HAP-1 (cell line): Measurements from ENCODE around the gene SOD3.
A peak's percentile ranks its signal among the peaks of the same experiment; 100 is the strongest.

Source experiments
- DNase-seq, 2 experiments: peaks; one replicate each; pipeline ENCODE4 v3.0.0-alpha.2; 2016 to 2020; ENCODE audit warnings: low spot score in 2 of 2
- H3K27me3 ChIP-seq: fragments of 250-450 bp; sonication (Bioruptor Pico); 2 replicates; pipeline ENCODE4 v1.5.1; 2020; ENCODE audit warnings: low read depth, mild to moderate bottlenecking, moderate library complexity
- H3K36me3 ChIP-seq: fragments of 250-450 bp; sonication (Bioruptor Pico); replicated peaks from 2 replicates; pipeline ENCODE4 v1.5.1; 2020; ENCODE audit warnings: mild to moderate bottlenecking
- H3K4me1 ChIP-seq: fragments of 250-450 bp; sonication (Bioruptor Pico); 2 replicates; pipeline ENCODE4 v1.5.1; 2020; ENCODE audit warnings: mild to moderate bottlenecking
- H3K4me3 ChIP-seq: fragments of 250-450 bp; sonication (Bioruptor Pico); 2 replicates; pipeline ENCODE4 v1.5.1; 2020; ENCODE audit warnings: mild to moderate bottlenecking, moderate library complexity
- H3K9me3 ChIP-seq: fragments of 250-450 bp; sonication (Bioruptor Pico); 2 replicates; pipeline ENCODE4 v1.5.1; 2020; ENCODE audit warnings: mild to moderate bottlenecking, moderate library complexity
- in situ Hi-C: fragments of 300-500 bp; cut with MboI; formaldehyde crosslinking; loops from 3 replicates; pipeline ENCODE4 v1.14.3; 2020; ENCODE audit warnings: low sequenced_read_pairs, inconsistent platforms, mixed read lengths

SOD3 gene

GRCh38 chr4:24820541-24820940 is 25.2 kb downstream of the SOD3 start:
- no peaks in the 10 kb centered on the region for H3K36me3 ChIP-seq
- H3K4me1 ChIP-seq, result no peaks in the 10 kb centered on the region
- H3K9me3 ChIP-seq, result no peaks in the 10 kb centered on the region
- no peak overlapping the region for H3K4me3 ChIP-seq
- H3K27me3 ChIP-seq, result no peaks in the 10 kb centered on the region
- in situ Hi-C loops, result no loop called here
- DNase-seq, result no peak

- Histone ChIP-seq H3K9me3 (no peaks in the 10 kb centered on the region), H3K27me3 (no peaks in the 10 kb centered on the region), H3K36me3 (no peaks in the 10 kb centered on the region), H3K4me1 (no peaks in the 10 kb centered on the region), H3K4me3 (no peak overlapping the region)
- DNase-seq, result no peak
- in situ Hi-C loops, result no loop called here
Observed at GRCh38 chr4:24824720-24825119, 29.3 kb downstream of the SOD3 start.

GRCh38 chr4:24831637-24832036 is 36.3 kb downstream of the SOD3 start:
- in situ Hi-C loops, result no loop called here

GRCh38 chr4:24835696-24836095 is 40.3 kb downstream of the SOD3 start:
- Histone ChIP-seq H3K4me3 (no peak overlapping the region), H3K4me1 (no peaks in the 10 kb centered on the region), H3K9me3 (no peaks in the 10 kb centered on the region), H3K27me3 (no peaks in the 10 kb centered on the region), H3K36me3 (no peaks in the 10 kb centered on the region)
- in situ Hi-C loops, result no loop called here
- DNase-seq, result no peak

More at GRCh38 chr4:24831637-24832036, 36.3 kb downstream of the SOD3 start:
- DNase-seq, result no peak
- Histone ChIP-seq H3K4me1 (no peaks in the 10 kb centered on the region), H3K4me3 (no peak overlapping the region), H3K27me3 (no peaks in the 10 kb centered on the region), H3K36me3 (no peaks in the 10 kb centered on the region), H3K9me3 (no peaks in the 10 kb centered on the region)

GRCh38 chr4:24836661-24837242 is 41.4 kb downstream of the SOD3 start:
- Histone ChIP-seq H3K4me3 (no peak overlapping the region), H3K9me3 (no peaks in the 10 kb centered on the region), H3K36me3 (no peaks in the 10 kb centered on the region), H3K27me3 (no peaks in the 10 kb centered on the region), H3K4me1 (no peaks in the 10 kb centered on the region)
- DNase-seq, result no peak
- in situ Hi-C loops, result no loop called here

GRCh38 chr4:24837336-24837735 is 42.0 kb downstream of the SOD3 start:
- in situ Hi-C loops, result no loop called here
- Histone ChIP-seq H3K9me3 (no peaks in the 10 kb centered on the region), H3K4me1 (no peaks in the 10 kb centered on the region), H3K4me3 (no peak overlapping the region), H3K36me3 (no peaks in the 10 kb centered on the region), H3K27me3 (no peaks in the 10 kb centered on the region)
- DNase-seq, result no peak

- in situ Hi-C loops, result no loop called here
- H3K9me3 ChIP-seq, result no peaks in the 10 kb centered on the region
- H3K27me3 ChIP-seq, result no peaks in the 10 kb centered on the region
- H3K4me3 ChIP-seq, result no peak overlapping the region
- no peaks in the 10 kb centered on the region for H3K4me1 ChIP-seq
- no peak for DNase-seq
- no peaks in the 10 kb centered on the region for H3K36me3 ChIP-seq
Observed at GRCh38 chr4:24837781-24838180, 42.4 kb downstream of the SOD3 start.

- DNase-seq, result no peak
- H3K36me3 ChIP-seq, result no peaks in the 10 kb centered on the region
- H3K27me3 ChIP-seq, result no peaks in the 10 kb centered on the region
- H3K4me3 ChIP-seq, result no peak overlapping the region
- no peaks in the 10 kb centered on the region for H3K9me3 ChIP-seq
- H3K4me1 ChIP-seq, result no peaks in the 10 kb centered on the region
- in situ Hi-C loops, result no loop called here
Observed at GRCh38 chr4:24840362-24840761, 45.0 kb downstream of the SOD3 start.

- H3K4me3 ChIP-seq, result no peak overlapping the region
- no peaks in the 10 kb centered on the region for H3K9me3 ChIP-seq
- H3K36me3 ChIP-seq, result no peaks in the 10 kb centered on the region
- H3K27me3 ChIP-seq, result no peaks in the 10 kb centered on the region
- no peak for DNase-seq
- in situ Hi-C loops, result no loop called here
- H3K4me1 ChIP-seq, result no peaks in the 10 kb centered on the region
Observed at GRCh38 chr4:24840826-24841543, 45.6 kb downstream of the SOD3 start.

GRCh38 chr4:24842356-24842755 is 47.0 kb downstream of the SOD3 start:
- in situ Hi-C loops, result no loop called here
- Histone ChIP-seq H3K36me3 (no peaks in the 10 kb centered on the region), H3K9me3 (no peaks in the 10 kb centered on the region), H3K4me1 (no peaks in the 10 kb centered on the region; the same call in 1 of the 2 replicates), H3K4me3 (no peak overlapping the region), H3K27me3 (no peaks in the 10 kb centered on the region)
- no peak for DNase-seq

GRCh38 chr4:24843096-24843495 is 47.7 kb downstream of the SOD3 start:
- H3K36me3 ChIP-seq, result no peaks in the 10 kb centered on the region
- no peaks in the 10 kb centered on the region; the same call in 1 of the 2 replicates for H3K4me1 ChIP-seq
- H3K9me3 ChIP-seq, result no peaks in the 10 kb centered on the region
- H3K27me3 ChIP-seq, result no peaks in the 10 kb centered on the region
- no peak overlapping the region for H3K4me3 ChIP-seq
- no peak for DNase-seq
- in situ Hi-C loops, result no loop called here

GRCh38 chr4:24845132-24845531 is 49.8 kb downstream of the SOD3 start:
- H3K9me3 ChIP-seq, result no peaks in the 10 kb centered on the region
- no peak overlapping the region for H3K4me3 ChIP-seq
- H3K36me3 ChIP-seq, result no peaks in the 10 kb centered on the region
- no peaks in the 10 kb centered on the region for H3K27me3 ChIP-seq
- no peaks in the 10 kb centered on the region; the same call in 1 of the 2 replicates for H3K4me1 ChIP-seq
- no peak for DNase-seq
- in situ Hi-C loops, result no loop called here

GRCh38 chr4:24845902-24846301 is 50.5 kb downstream of the SOD3 start:
- no peaks in the 10 kb centered on the region for H3K27me3 ChIP-seq
- H3K36me3 ChIP-seq, result no peaks in the 10 kb centered on the region
- H3K4me3 ChIP-seq, result no peak overlapping the region
- no peak for DNase-seq
- no peaks in the 10 kb centered on the region; the same call in 1 of the 2 replicates for H3K4me1 ChIP-seq
- H3K9me3 ChIP-seq, result no peaks in the 10 kb centered on the region
- in situ Hi-C loops, result no loop called here

GRCh38 chr4:24846716-24847115 is 51.3 kb downstream of the SOD3 start:
- Histone ChIP-seq H3K4me1 (no peaks in the 10 kb centered on the region; the same call in 1 of the 2 replicates), H3K36me3 (no peaks in the 10 kb centered on the region), H3K27me3 (no peaks in the 10 kb centered on the region), H3K9me3 (no peaks in the 10 kb centered on the region), H3K4me3 (no peak overlapping the region)
- in situ Hi-C loops, result no loop called here
- DNase-seq, result peak; percentile 18 to 34
